CD14-positive monocyte (primary cell): ENCODE data around the gene PDCD7. TPM values are rescaled to one million over a fixed set of nuclear protein-coding genes. Genes with fewer than 3 reads are reported as not detected.
A peak's percentile ranks its signal among the peaks of the same experiment; 100 is the strongest.

ENCODE experiments used
- DNase-seq, 3 donors: peaks; one replicate each; pipeline ENCODE4 v3.0.0-alpha.2; 2011 to 2022
- H2AFZ ChIP-seq: 2 replicates; pipeline ENCODE4 v1.6.0; 2012; ENCODE audit warnings: mild to moderate bottlenecking, low read depth, low read length, inconsistent platforms; ENCODE audit not compliant: insufficient read depth, poor library complexity, severe bottlenecking
- H3K27ac ChIP-seq, 2 donors: 1 replicate in 1 of 2; 2 replicates in 1 of 2; pipeline ENCODE4 v1.5.1; 2012 to 2013; ENCODE audit warnings: low read length in 2 of 2, control low read depth in 1 of 2, inconsistent platforms in 1 of 2, low read depth in 1 of 2, mild to moderate bottlenecking in 1 of 2
- H3K27me3 ChIP-seq, 2 donors: one replicate each; pipeline versions ENCODE4 v1.6.0 to v1.6.1; 2011 to 2013; ENCODE audit warnings: low read length in 2 of 2; ENCODE audit not compliant: control insufficient read depth in 2 of 2, insufficient read depth in 2 of 2
- H3K36me3 ChIP-seq, 2 donors: replicated peaks in 1 of 2; 1 replicate in 1 of 2; 2 replicates in 1 of 2; pipeline versions ENCODE4 v1.5.1 to v1.6.1; 2012 to 2013; ENCODE audit warnings: low read length in 2 of 2, control low read depth in 1 of 2, inconsistent platforms in 1 of 2, mild to moderate bottlenecking in 1 of 2; ENCODE audit not compliant: insufficient read depth in 2 of 2, control insufficient read depth in 1 of 2
- H3K4me1 ChIP-seq, 2 donors: 1 replicate in 1 of 2; 2 replicates in 1 of 2; pipeline versions ENCODE4 v1.5.1 to v1.6.1; 2012 to 2013; ENCODE audit warnings: low read length in 2 of 2, control low read depth in 1 of 2, inconsistent platforms in 1 of 2, mild to moderate bottlenecking in 1 of 2, moderate library complexity in 1 of 2; ENCODE audit not compliant: insufficient read depth in 2 of 2, control insufficient read depth in 1 of 2
- H3K4me2 ChIP-seq: replicated peaks from 2 replicates; pipeline ENCODE3; 2012; ENCODE audit warnings: low read length, moderate library complexity, mild to moderate bottlenecking; ENCODE audit not compliant: poor library complexity, severe bottlenecking; ENCODE audit errors: extremely low read depth
- H3K4me3 ChIP-seq, 3 experiments: fragments of 200-600 bp in 1 of 3; sonication (generic) in 1 of 3; replicated peaks in 1 of 3; 1 replicate in 2 of 3; 2 replicates in 1 of 3; pipeline ENCODE4 v1.5.1; 2011 to 2013; ENCODE audit warnings: low read length in 3 of 3, mild to moderate bottlenecking in 3 of 3, control low read depth in 2 of 3, low read depth in 2 of 3, inconsistent platforms in 1 of 3, moderate library complexity in 1 of 3
- H3K79me2 ChIP-seq: 2 replicates; pipeline ENCODE4 v1.6.0; 2012; ENCODE audit warnings: mild to moderate bottlenecking, control low read depth, inconsistent platforms, low read length, moderate library complexity; ENCODE audit not compliant: insufficient read depth
- H3K9ac ChIP-seq: 2 replicates; pipeline ENCODE4 v1.6.0; 2017; ENCODE audit warnings: low read length, mild to moderate bottlenecking; ENCODE audit not compliant: insufficient read depth, poor library complexity, severe bottlenecking
- H3K9me3 ChIP-seq, 2 donors: replicated peaks in 1 of 2; 1 replicate in 1 of 2; 2 replicates in 1 of 2; pipeline versions ENCODE4 v1.5.1 to v1.6.1; 2012 to 2013; ENCODE audit warnings: low read length in 2 of 2, control low read depth in 1 of 2; ENCODE audit not compliant: control insufficient read depth in 1 of 2, insufficient read depth in 1 of 2
- H4K20me1 ChIP-seq: 2 replicates; pipeline ENCODE4 v1.6.0; 2012; ENCODE audit warnings: mild to moderate bottlenecking, low read length, control low read depth, moderate library complexity; ENCODE audit not compliant: insufficient read depth
- H3K27ac Mint-ChIP-seq, 7 donors: one replicate each; pipeline ENCODE4 v1.8.0; 2020; ENCODE audit warnings: mild to moderate bottlenecking in 7 of 7, mixed read lengths in 7 of 7, moderate library complexity in 6 of 7, inconsistent platforms in 2 of 7
- H3K27me3 Mint-ChIP-seq, 3 donors: one replicate each; pipeline ENCODE4 v1.8.0; 2021 to 2022; ENCODE audit warnings: low read depth in 3 of 3, mild to moderate bottlenecking in 3 of 3, mixed read lengths in 3 of 3, moderate library complexity in 3 of 3, inconsistent platforms in 1 of 3
- H3K36me3 Mint-ChIP-seq, 2 donors: one replicate each; pipeline ENCODE4 v1.8.0; 2020; ENCODE audit warnings: mixed read lengths in 2 of 2, inconsistent platforms in 1 of 2, mild to moderate bottlenecking in 1 of 2
- H3K4me1 Mint-ChIP-seq: one replicate; pipeline ENCODE4 v1.8.0; 2020; ENCODE audit warnings: mild to moderate bottlenecking, mixed read lengths
- H3K4me3 Mint-ChIP-seq, 2 donors: one replicate each; pipeline ENCODE4 v1.8.0; 2020; ENCODE audit warnings: mild to moderate bottlenecking in 2 of 2, mixed read lengths in 2 of 2, moderate library complexity in 1 of 2
- H3K9me3 Mint-ChIP-seq, 7 donors: one replicate each; pipeline ENCODE4 v1.8.0; 2020 to 2022; ENCODE audit warnings: mixed read lengths in 7 of 7, mild to moderate bottlenecking in 6 of 7, moderate library complexity in 6 of 7, inconsistent platforms in 2 of 7
- CTCF ChIP-seq: fragments of 200-600 bp; IDR thresholded peaks from one replicate; pipeline ENCODE4 v1.8.0; 2022; ENCODE audit warnings: antibody characterized with exemption, mild to moderate bottlenecking
- WGBS: methylation state at CpG from one replicate; pipeline ENCODE4 v1.1.5; 2013; ENCODE audit warnings: missing lambda C conversion rate; ENCODE audit not compliant: insufficient coverage; 5-methylcytosine and 5-hydroxymethylcytosine counted together
- intact Hi-C, 2 donors: fragments of 100-400 bp; cut with micrococcal nuclease; formaldehyde crosslinking; loops; one replicate each; pipeline versions ENCODE4 v1.15.0 to v1.15.1; 2023
- polyA plus RNA-seq, 3 donors: library from polyadenylated mRNA; depleted of rRNA in 1 of 3; unstranded in 2 of 3; stranded (reverse) in 1 of 3; fragments of 300-500 nt in 2 of 3; fragments of >200 nt in 1 of 3; fragmentation: Illumina TruSeq in 2 of 3; gene quantifications; 1 replicate in 2 of 3; 2 replicates in 1 of 3; pipeline ENCODE4 v1.2.3, GENCODE V29; 2012 to 2021

The PDCD7 gene
- polyA plus RNA-seq, 3 donors, result 3.1 to 6.9 (median 4.7) TPM

- no peak overlapping the region for H3K4me3 ChIP-seq
- peak overlapping the region in 1 of 2 donors; percentile 6 for H3K27ac ChIP-seq
- no peak overlapping the region for H3K9ac ChIP-seq
- H3K4me2 ChIP-seq, result no peak overlapping the region
- H3K9me3 Mint-ChIP-seq, result no peaks in the 10 kb centered on the region
- peaks cover 44% of the 10 kb centered on the region for H3K79me2 ChIP-seq
- H3K4me1 ChIP-seq, result no peaks in the 10 kb centered on the region
- no peak overlapping the region for H3K4me3 Mint-ChIP-seq
- H3K9me3 ChIP-seq, result no peaks in the 10 kb centered on the region
- no peaks in the 10 kb centered on the region for H3K4me1 Mint-ChIP-seq
- H2AFZ ChIP-seq, result no peak overlapping the region
- TF ChIP-seq CTCF, result no peak
- peaks cover 49 to 84% of the 10 kb centered on the region in 2 donors for H3K36me3 Mint-ChIP-seq
- peaks cover 0 to 2% (median 0%) of the 10 kb centered on the region in 3 donors for H3K27me3 Mint-ChIP-seq
- H3K36me3 ChIP-seq, result peaks cover 72 to 90% of the 10 kb centered on the region in 2 donors
- DNase-seq, result no peak
- intact Hi-C loops, result no loop called here
- no peaks in the 10 kb centered on the region for H3K27me3 ChIP-seq
- peaks cover 80% of the 10 kb centered on the region for H4K20me1 ChIP-seq
- H3K27ac Mint-ChIP-seq, result no peak overlapping the region
These were observed 42.4 kb upstream of the PDCD7 start for GRCh38 chr15:65176056-65176455.

GRCh38 chr15:65175511-65175910 is 41.9 kb upstream of the PDCD7 start:
- Mint-ChIP-seq H3K4me1 (no peaks in the 10 kb centered on the region), H3K27me3 (peaks cover 0 to 2% (median 0%) of the 10 kb centered on the region in 3 donors), H3K36me3 (peaks cover 48 to 83% of the 10 kb centered on the region in 2 donors), H3K4me3 (no peak overlapping the region), H3K27ac (no peak overlapping the region), H3K9me3 (no peaks in the 10 kb centered on the region)
- WGBS, result 95% methylated on average over 4 of the region's 5 CpGs
- H3K9me3 ChIP-seq, result no peaks in the 10 kb centered on the region
- H3K27me3 ChIP-seq, result no peaks in the 10 kb centered on the region
- H2AFZ ChIP-seq, result no peak overlapping the region
- H3K36me3 ChIP-seq, result peaks cover 75 to 95% of the 10 kb centered on the region in 2 donors
- intact Hi-C loops, result no loop called here
- H4K20me1 ChIP-seq, result peaks cover 78% of the 10 kb centered on the region
- DNase-seq, result no peak
- no peak overlapping the region for H3K9ac ChIP-seq
- H3K79me2 ChIP-seq, result peaks cover 39% of the 10 kb centered on the region
- no peak overlapping the region for H3K4me3 ChIP-seq
- H3K27ac ChIP-seq, result no peak overlapping the region
- no peak for TF ChIP-seq CTCF
- no peak overlapping the region for H3K4me2 ChIP-seq
- no peaks in the 10 kb centered on the region for H3K4me1 ChIP-seq
